K562 (cell line): ENCODE data around the gene AMOTL1. TPM values are rescaled to one million over a fixed set of nuclear protein-coding genes. Genes with fewer than 3 reads are reported as not detected.

Experiments
- BMI1 ChIP-seq: fragments of 150-350 bp; IDR thresholded peaks from 2 replicates; pipeline ENCODE4 v1.6.1; 2014; ENCODE audit warnings: low read length
- DACH1 ChIP-seq: fragments of 450-650 bp; IDR thresholded peaks from 2 replicates; pipeline ENCODE4 v1.6.1; 2018; ENCODE audit not compliant: partially characterized antibody
- FOSL1 ChIP-seq: fragments of 200-800 bp; sonication (Bioruptor generic); conservative IDR thresholded peaks from 2 replicates; pipeline ENCODE4 v1.6.1; 2016; ENCODE audit warnings: missing genetic modification characterization, missing compliant biosample characterization
- JUN ChIP-seq, 2 experiments: sonication (generic) in 1 of 2; formaldehyde crosslinking in 1 of 2; IDR thresholded peaks; 2 replicates each; pipeline versions ENCODE4 v1.6.1 to v1.8.0; 2012 to 2022; ENCODE audit warnings: borderline replicate concordance in 2 of 2, mild to moderate bottlenecking in 2 of 2, improper control_type of control experiment in 1 of 2, low read depth in 1 of 2, low read length in 1 of 2, missing genetic modification reagents in 1 of 2
- KDM5B ChIP-seq: fragments of 200-600 bp; sonication (generic); IDR thresholded peaks from 2 replicates; pipeline ENCODE4 v1.6.1; 2012; ENCODE audit warnings: low read depth, mild to moderate bottlenecking, moderate library complexity, low read length, control low read depth, inconsistent platforms; ENCODE audit not compliant: insufficient replicate concordance
- L3MBTL2 ChIP-seq: fragments of 450-650 bp; IDR thresholded peaks from 2 replicates; pipeline ENCODE4 v1.6.1; 2016; ENCODE audit warnings: mild to moderate bottlenecking, moderate library complexity
- MCM7 ChIP-seq, 2 experiments: fragments of 450-650 bp; IDR thresholded peaks; 2 replicates each; pipeline ENCODE4 v1.6.1; 2016 to 2018
- MECOM ChIP-seq: fragments of 250-450 bp; sonication (Bioruptor Pico); IDR thresholded peaks from 2 replicates; pipeline ENCODE4 v1.8.0; 2022; ENCODE audit warnings: inconsistent platforms
- MYBL2 ChIP-seq, 2 experiments: fragments of 450-650 bp in 1 of 2; sonication (generic) in 1 of 2; formaldehyde crosslinking in 1 of 2; IDR thresholded peaks; 2 replicates each; pipeline versions ENCODE4 v1.6.1 to v1.8.1; 2017 to 2022; ENCODE audit warnings: borderline replicate concordance in 1 of 2, inconsistent platforms in 1 of 2, low read depth in 1 of 2, mild to moderate bottlenecking in 1 of 2, missing genetic modification reagents in 1 of 2, moderate library complexity in 1 of 2
- PURB ChIP-seq: sonication (generic); formaldehyde crosslinking; IDR thresholded peaks from 2 replicates; pipeline ENCODE4 v1.9.0; 2021; ENCODE audit warnings: low read depth, mild to moderate bottlenecking, missing genetic modification reagents
- TGIF2 ChIP-seq: sonication (generic); formaldehyde crosslinking; IDR thresholded peaks from 2 replicates; pipeline ENCODE4 v1.8.1; 2022; ENCODE audit warnings: mild to moderate bottlenecking, missing genetic modification reagents, moderate library complexity
- ZNF165 ChIP-seq: fragments of 250-450 bp; sonication (Bioruptor Pico); IDR thresholded peaks from 2 replicates; pipeline ENCODE4 v1.4.0; 2020; ENCODE audit warnings: borderline replicate concordance
- ZNF274 ChIP-seq: IDR thresholded peaks from 2 replicates; pipeline ENCODE4 v1.6.1; 2011; ENCODE audit warnings: low read depth, mild to moderate bottlenecking, low read length, moderate library complexity, borderline replicate concordance
- ZNF311 ChIP-seq: fragments of 250-450 bp; sonication (Bioruptor Pico); IDR thresholded peaks from 2 replicates; pipeline ENCODE4 v1.4.0; 2020; ENCODE audit warnings: mild to moderate bottlenecking, moderate library complexity
- ZNF644 ChIP-seq: fragments of 200-800 bp; sonication (Bioruptor generic); IDR thresholded peaks from 2 replicates; pipeline ENCODE4 v1.6.1; 2016; ENCODE audit warnings: low read depth, missing genetic modification characterization, missing compliant biosample characterization
- ZSCAN29 ChIP-seq: fragments of 450-650 bp; IDR thresholded peaks from 2 replicates; pipeline ENCODE4 v1.6.1; 2017
- polyA plus RNA-seq, 8 experiments: library from polyadenylated mRNA; depleted of rRNA in 4 of 8; stranded (reverse) in 5 of 8; unstranded in 3 of 8; fragments of >200 nt; fragmentation: Nextera tagmentation in 2 of 8; fragmentation: Illumina TruSeq in 1 of 8; extraction: Ambion mirVana in 2 of 8; extraction: Trizol in 1 of 8; gene quantifications; 2 replicates each; pipeline versions ENCODE4 v1.2.1 to v1.2.3, GENCODE V29; 2011 to 2014; ENCODE audit warnings: inconsistent platforms in 1 of 8, missing spikeins in 1 of 8
- total RNA-seq, 7 experiments: library from RNA; depleted of rRNA in 6 of 7; stranded (reverse); fragments of >200 nt in 6 of 7; fragmentation: Illumina TruSeq in 2 of 7; extraction: Trizol in 2 of 7; gene quantifications; 2 replicates each; pipeline versions ENCODE4 v1.2.1 to v1.2.3, GENCODE V29; 2011 to 2021; ENCODE audit warnings: low replicate concordance in 1 of 7
- TF ChIP-seq, protein P1 (sequence below): IDR thresholded peaks from 2 replicates; pipeline ENCODE4 v1.6.1; 2011; ENCODE audit not compliant: insufficient read length; ENCODE audit errors: extremely low read depth
- TF ChIP-seq, protein P2 (sequence below): IDR thresholded peaks from 2 replicates; pipeline ENCODE4 v1.6.1; 2011; ENCODE audit warnings: borderline replicate concordance, low read depth, mild to moderate bottlenecking, moderate library complexity, low read length; ENCODE audit not compliant: insufficient read depth, poor library complexity, severe bottlenecking
- TF ChIP-seq, protein P3 (sequence below): fragments of 200-800 bp; sonication (Bioruptor generic); IDR thresholded peaks from 2 replicates; pipeline ENCODE4 v1.6.1; 2017; ENCODE audit warnings: missing genetic modification characterization, missing compliant biosample characterization
- TF ChIP-seq, protein P4 (sequence below): fragments of 450-650 bp; IDR thresholded peaks from 2 replicates; pipeline ENCODE4 v1.6.1; 2016; ENCODE audit warnings: missing biosample characterization, missing genetic modification characterization

Gene AMOTL1
- total and polyA plus RNA-seq, 9 of the 15 experiments (the other 6 are each of a cell fraction or from before 2014, with no cell fraction given), result 4.0 to 35.4 (median 14.0) TPM

DNA sequence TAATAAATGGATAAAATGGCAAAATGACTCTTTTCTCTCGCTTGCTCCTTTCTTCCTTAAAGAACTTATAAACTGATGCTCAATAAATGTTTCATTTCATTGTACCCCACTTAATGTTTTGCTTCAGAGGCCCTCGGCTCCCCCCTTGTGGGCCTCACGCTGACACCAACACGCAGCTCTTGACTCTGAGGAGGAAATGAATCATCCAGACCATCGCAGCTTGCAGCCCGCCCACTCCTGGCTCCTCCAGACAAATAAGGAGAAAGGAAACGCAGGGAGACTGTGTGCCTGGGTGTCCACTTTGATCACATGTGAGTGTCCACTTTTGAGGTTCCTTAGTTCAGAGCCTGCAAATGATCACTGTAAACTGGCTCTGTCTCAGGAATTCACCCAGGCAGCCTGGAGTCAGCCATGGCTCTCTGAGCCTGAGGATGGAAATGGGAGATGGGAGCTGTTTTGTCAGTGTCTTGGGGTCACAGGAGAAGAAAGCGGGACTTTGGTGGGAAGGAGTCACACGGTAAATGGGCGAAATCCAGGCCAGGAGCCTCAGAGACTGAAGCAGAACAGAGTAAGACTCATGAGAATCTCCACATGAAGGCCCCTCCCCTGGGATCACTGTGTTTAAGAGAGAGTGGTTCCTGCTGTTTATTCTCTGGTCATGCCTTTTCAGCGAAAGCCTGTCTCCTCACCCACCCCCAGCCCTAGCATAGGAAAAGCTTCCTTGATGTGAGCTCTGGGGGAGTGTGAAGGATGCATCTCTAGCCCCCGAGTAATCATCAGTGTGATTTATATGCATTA is 108.7 kb downstream of the AMOTL1 start (continued):
- TF ChIP-seq, protein P1, sequence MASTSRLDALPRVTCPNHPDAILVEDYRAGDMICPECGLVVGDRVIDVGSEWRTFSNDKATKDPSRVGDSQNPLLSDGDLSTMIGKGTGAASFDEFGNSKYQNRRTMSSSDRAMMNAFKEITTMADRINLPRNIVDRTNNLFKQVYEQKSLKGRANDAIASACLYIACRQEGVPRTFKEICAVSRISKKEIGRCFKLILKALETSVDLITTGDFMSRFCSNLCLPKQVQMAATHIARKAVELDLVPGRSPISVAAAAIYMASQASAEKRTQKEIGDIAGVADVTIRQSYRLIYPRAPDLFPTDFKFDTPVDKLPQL, result no peak
- TF ChIP-seq FOSL1 (tag), result peak; percentile 95
- TF ChIP-seq PURB (CRISPR knock-in tag), result no peak
- TF ChIP-seq, protein P2, sequence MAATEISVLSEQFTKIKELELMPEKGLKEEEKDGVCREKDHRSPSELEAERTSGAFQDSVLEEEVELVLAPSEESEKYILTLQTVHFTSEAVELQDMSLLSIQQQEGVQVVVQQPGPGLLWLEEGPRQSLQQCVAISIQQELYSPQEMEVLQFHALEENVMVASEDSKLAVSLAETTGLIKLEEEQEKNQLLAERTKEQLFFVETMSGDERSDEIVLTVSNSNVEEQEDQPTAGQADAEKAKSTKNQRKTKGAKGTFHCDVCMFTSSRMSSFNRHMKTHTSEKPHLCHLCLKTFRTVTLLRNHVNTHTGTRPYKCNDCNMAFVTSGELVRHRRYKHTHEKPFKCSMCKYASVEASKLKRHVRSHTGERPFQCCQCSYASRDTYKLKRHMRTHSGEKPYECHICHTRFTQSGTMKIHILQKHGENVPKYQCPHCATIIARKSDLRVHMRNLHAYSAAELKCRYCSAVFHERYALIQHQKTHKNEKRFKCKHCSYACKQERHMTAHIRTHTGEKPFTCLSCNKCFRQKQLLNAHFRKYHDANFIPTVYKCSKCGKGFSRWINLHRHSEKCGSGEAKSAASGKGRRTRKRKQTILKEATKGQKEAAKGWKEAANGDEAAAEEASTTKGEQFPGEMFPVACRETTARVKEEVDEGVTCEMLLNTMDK, result no peak
- TF ChIP-seq, protein P3, sequence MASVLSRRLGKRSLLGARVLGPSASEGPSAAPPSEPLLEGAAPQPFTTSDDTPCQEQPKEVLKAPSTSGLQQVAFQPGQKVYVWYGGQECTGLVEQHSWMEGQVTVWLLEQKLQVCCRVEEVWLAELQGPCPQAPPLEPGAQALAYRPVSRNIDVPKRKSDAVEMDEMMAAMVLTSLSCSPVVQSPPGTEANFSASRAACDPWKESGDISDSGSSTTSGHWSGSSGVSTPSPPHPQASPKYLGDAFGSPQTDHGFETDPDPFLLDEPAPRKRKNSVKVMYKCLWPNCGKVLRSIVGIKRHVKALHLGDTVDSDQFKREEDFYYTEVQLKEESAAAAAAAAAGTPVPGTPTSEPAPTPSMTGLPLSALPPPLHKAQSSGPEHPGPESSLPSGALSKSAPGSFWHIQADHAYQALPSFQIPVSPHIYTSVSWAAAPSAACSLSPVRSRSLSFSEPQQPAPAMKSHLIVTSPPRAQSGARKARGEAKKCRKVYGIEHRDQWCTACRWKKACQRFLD, result peak; percentile 78; the same call in 1 of the 2 replicates
- no peak for TF ChIP-seq TGIF2 (CRISPR knock-in tag)
- TF ChIP-seq MECOM (CRISPR knock-in tag), result no peak
- no peak for TF ChIP-seq ZNF165
- no peak for TF ChIP-seq ZNF644 (tag)
- TF ChIP-seq MYBL2 (IDR thresholded peaks at IDR 0.05; ENCODE audit: low read depth), result no peak
- no peak for TF ChIP-seq MYBL2 (CRISPR knock-in tag; IDR thresholded peaks at IDR 0.05; ENCODE audit: borderline replicate concordance)
- peak; percentile 75; the same call in 1 of the 2 replicates for TF ChIP-seq JUN (IDR thresholded peaks at IDR 0.05; ENCODE audit: borderline replicate concordance, low read depth, low read length)
- no peak for TF ChIP-seq JUN (CRISPR knock-in tag; IDR thresholded peaks at IDR 0.05; ENCODE audit: borderline replicate concordance)
- no peak for TF ChIP-seq DACH1
- TF ChIP-seq BMI1, result no peak
- no peak for TF ChIP-seq KDM5B
- TF ChIP-seq ZSCAN29, result no peak
- peak; percentile 86 for TF ChIP-seq L3MBTL2
- TF ChIP-seq, protein P4, sequence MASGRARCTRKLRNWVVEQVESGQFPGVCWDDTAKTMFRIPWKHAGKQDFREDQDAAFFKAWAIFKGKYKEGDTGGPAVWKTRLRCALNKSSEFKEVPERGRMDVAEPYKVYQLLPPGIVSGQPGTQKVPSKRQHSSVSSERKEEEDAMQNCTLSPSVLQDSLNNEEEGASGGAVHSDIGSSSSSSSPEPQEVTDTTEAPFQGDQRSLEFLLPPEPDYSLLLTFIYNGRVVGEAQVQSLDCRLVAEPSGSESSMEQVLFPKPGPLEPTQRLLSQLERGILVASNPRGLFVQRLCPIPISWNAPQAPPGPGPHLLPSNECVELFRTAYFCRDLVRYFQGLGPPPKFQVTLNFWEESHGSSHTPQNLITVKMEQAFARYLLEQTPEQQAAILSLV, result no peak
- no peak for TF ChIP-seq ZNF311
- no peak for TF ChIP-seq MCM7 (IDR thresholded peaks at IDR 0.05)
- TF ChIP-seq ZNF274, result no peak
